GM12878 (cell line): Measurements from ENCODE around the gene TGFB2. TPM values are rescaled to one million over a fixed set of nuclear protein-coding genes. Genes with fewer than 3 reads are reported as not detected.

Experiments
- ATAC-seq: fragments of 200-7000 bp; cut with Tn5 transposase; 3 replicates; pipeline ENCODE4 v1.9.1; 2020; ENCODE audit warnings: mild to moderate bottlenecking, moderate library complexity
- BruUV-seq: library from RNA; stranded (reverse); fragments of 400-500 nt; replicated peaks from 2 replicates; lab custom pipeline; 2021; lab: Mats Ljungman, UMichigan
- CTCF ChIA-PET: fragments of 300-600 bp; sonication (Branson Sonifier 250); formaldehyde crosslinking; extraction: SDS; loops from one replicate; lab custom pipeline; 2021; ENCODE audit warnings: inconsistent platforms; lab: Yijun Ruan, JAX
- POLR2A ChIA-PET: fragments of 350-600 bp; formaldehyde crosslinking; extraction: SDS; loops from one replicate; lab custom pipeline; 2021; ENCODE audit warnings: inconsistent platforms; lab: Charles Lee
- RAD21 ChIA-PET: fragments of 300-600 bp; sonication (Branson Sonifier 250); formaldehyde crosslinking; loops from one replicate; lab custom pipeline; 2023; ENCODE audit warnings: antibody characterized with exemption; ENCODE audit not compliant: unreplicated experiment; lab: Charles Lee
- SMC1A ChIA-PET: fragments of 300-600 bp; sonication (Branson Sonifier 250); formaldehyde crosslinking; loops from one replicate; lab custom pipeline; 2023; ENCODE audit not compliant: unreplicated experiment, uncharacterized antibody; lab: Charles Lee
- DNase-seq: peaks from one replicate; pipeline ENCODE4 v3.0.0-alpha.2; 2011; ENCODE audit warnings: low read depth, low spot score
- FAIRE-seq: peaks from 3 replicates; lab custom pipeline; 2011; peaks lifted over from hg19 to GRCh38; lab: Jason Lieb, UNC
- H2AFZ ChIP-seq: 2 replicates; pipeline ENCODE4 v1.6.0; 2011; ENCODE audit warnings: low read depth, low read length, control low read depth; ENCODE audit not compliant: control insufficient read depth
- H3K27ac ChIP-seq: 2 replicates; pipeline ENCODE4 v1.5.1; 2011; ENCODE audit warnings: control low read depth; ENCODE audit not compliant: control insufficient read depth, insufficient read depth
- H3K27me3 ChIP-seq, 2 experiments: replicated peaks in 1 of 2; 2 replicates each; pipeline versions ENCODE4 v1.6.0 to v1.6.1; 2011; ENCODE audit warnings: low read length in 1 of 2; ENCODE audit not compliant: control insufficient read depth in 2 of 2, insufficient read depth in 2 of 2
- H3K36me3 ChIP-seq, 2 experiments: 2 replicates each; pipeline ENCODE4 v1.5.1; 2011; ENCODE audit warnings: low read length in 1 of 2; ENCODE audit not compliant: control insufficient read depth in 2 of 2, insufficient read depth in 2 of 2
- H3K4me1 ChIP-seq: 2 replicates; pipeline ENCODE4 v1.6.1; 2011; ENCODE audit warnings: mild to moderate bottlenecking, low read length, moderate library complexity, mixed read lengths; ENCODE audit not compliant: control insufficient read depth, insufficient read depth
- H3K4me2 ChIP-seq: 2 replicates; pipeline ENCODE4 v1.6.0; 2011; ENCODE audit warnings: control low read depth; ENCODE audit not compliant: control insufficient read depth, insufficient read depth
- H3K4me3 ChIP-seq: fragments of 200-600 bp; sonication (generic); 2 replicates; pipeline ENCODE4 v1.5.1; 2016
- H3K79me2 ChIP-seq: 2 replicates; pipeline ENCODE4 v1.6.0; 2011; ENCODE audit warnings: low read length; ENCODE audit not compliant: control insufficient read depth, insufficient read depth
- H3K9ac ChIP-seq: 2 replicates; pipeline ENCODE4 v1.8.0; 2011; ENCODE audit warnings: low read length, control low read depth, mixed read lengths; ENCODE audit not compliant: control insufficient read depth, insufficient read depth
- H3K9me3 ChIP-seq: replicated peaks from 3 replicates; pipeline ENCODE4 v1.5.1; 2011; ENCODE audit warnings: mild to moderate bottlenecking, low read length; ENCODE audit not compliant: control insufficient read depth, insufficient read depth
- H4K20me1 ChIP-seq: 2 replicates; pipeline ENCODE4 v1.6.0; 2011; ENCODE audit not compliant: control insufficient read depth, insufficient read depth
- IRF3 ChIP-seq: fragments of 450-650 bp; IDR thresholded peaks from 2 replicates; pipeline ENCODE4 v1.6.1; 2014; ENCODE audit warnings: mild to moderate bottlenecking
- MEF2B ChIP-seq: fragments of 450-650 bp; IDR thresholded peaks from 2 replicates; pipeline ENCODE4 v1.6.1; 2018; ENCODE audit warnings: mild to moderate bottlenecking, moderate library complexity; ENCODE audit not compliant: partially characterized antibody, poor library complexity, severe bottlenecking
- NR2C1 ChIP-seq: fragments of 450-650 bp; IDR thresholded peaks from 2 replicates; pipeline ENCODE4 v1.6.1; 2017; ENCODE audit warnings: antibody characterized with exemption, mild to moderate bottlenecking, moderate library complexity
- RB1 ChIP-seq: fragments of 450-650 bp; formaldehyde crosslinking; IDR thresholded peaks from 2 replicates; pipeline ENCODE4 v1.6.1; 2017; ENCODE audit warnings: mild to moderate bottlenecking, borderline replicate concordance
- REST ChIP-seq: IDR thresholded peaks from 2 replicates; pipeline ENCODE4 v1.6.1; 2012; ENCODE audit warnings: mild to moderate bottlenecking, low read depth, low read length
- SIN3A ChIP-seq: IDR thresholded peaks from 2 replicates; pipeline ENCODE4 v1.6.1; 2012; ENCODE audit warnings: low read depth, low read length, improper control_type of control experiment
- ZNF384 ChIP-seq: IDR thresholded peaks from 2 replicates; pipeline ENCODE4 v1.6.1; 2012; ENCODE audit warnings: low read depth, mild to moderate bottlenecking, low read length, improper control_type of control experiment, borderline replicate concordance
- WGBS: methylation state at CpG from one replicate; pipeline ENCODE4 v1.1.6; 2016; ENCODE audit warnings: low lambda C conversion rate; ENCODE audit not compliant: insufficient replicate concordance, insufficient coverage; ENCODE audit errors: missing lambda C conversion rate; 5-methylcytosine and 5-hydroxymethylcytosine counted together
- in situ Hi-C: fragments of 300-500 bp; cut with MboI; formaldehyde crosslinking; loops from 9 replicates; pipeline ENCODE4 v1.14.3; 2018; ENCODE audit warnings: mixed read lengths
- intact Hi-C: fragments of 100-400 bp; cut with micrococcal nuclease; formaldehyde crosslinking; loops from one replicate; pipeline ENCODE4 v1.14.2; 2022; ENCODE audit not compliant: unreplicated experiment
- polyA plus RNA-seq, 11 experiments: library from polyadenylated mRNA; depleted of rRNA in 4 of 11; unstranded in 6 of 11; stranded (reverse) in 5 of 11; fragments of >200 nt; fragmentation: Nextera tagmentation in 4 of 11; fragmentation: Illumina TruSeq in 1 of 11; extraction: Ambion mirVana in 4 of 11; extraction: Trizol in 1 of 11; gene quantifications; 1 replicate in 1 of 11; 2 replicates in 10 of 11; pipeline versions ENCODE4 v1.2.1 to v1.2.3, GENCODE V29; 2011 to 2016; ENCODE audit warnings: inconsistent platforms in 2 of 11, missing spikeins in 2 of 11, low read depth in 1 of 11
- total RNA-seq, 4 experiments: library from RNA; depleted of rRNA in 3 of 4; stranded (reverse); fragments of >200 nt in 3 of 4; fragmentation: Illumina TruSeq in 1 of 4; extraction: Trizol in 1 of 4; gene quantifications; 2 replicates each; pipeline versions ENCODE4 v1.2.1 to v1.2.3, GENCODE V29; 2013 to 2021

TGFB2 gene
- total and polyA plus RNA-seq, 10 of the 15 experiments (the other 5 are each of a cell fraction or from before 2014, with no cell fraction given) = 0.03 to 0.11 (median 0.04) TPM; not detected in 6

- no peak overlapping the region for H3K4me3 ChIP-seq
- DNase-seq (no peak), FAIRE-seq (no peak), ATAC-seq (no peak)
- H4K20me1 ChIP-seq = no peaks in the 10 kb centered on the region
- no TSS peak for BruUV-seq
- ChIA-PET CTCF (no interaction called here), POLR2A (no interaction called here), SMC1A (no interaction called here), RAD21 (no interaction called here)
- H3K9me3 ChIP-seq = no peaks in the 10 kb centered on the region
- no peak for TF ChIP-seq MEF2B
- no peak overlapping the region for H3K4me2 ChIP-seq
- no peaks in the 10 kb centered on the region for H3K4me1 ChIP-seq
- H3K27me3 ChIP-seq = no peaks in the 10 kb centered on the region
- H3K9ac ChIP-seq = no peak overlapping the region
- in situ Hi-C loops = no loop called here
- intact Hi-C loops = no loop called here
- H3K79me2 ChIP-seq = no peaks in the 10 kb centered on the region
- no peaks in the 10 kb centered on the region for H3K36me3 ChIP-seq
- no peak overlapping the region for H3K27ac ChIP-seq
- H2AFZ ChIP-seq = no peak overlapping the region
- 30% methylated on average over 7 of the region's 7 CpGs for WGBS
These were observed 67.0 kb downstream of the TGFB2 start for GRCh38 chr1:218412171-218412570.

GRCh38 chr1:218413179-218413578 is 68.0 kb downstream of the TGFB2 start:
- DNase-seq (no peak), FAIRE-seq (no peak), ATAC-seq (no peak)
- WGBS = 86% methylated on average over 10 of the region's 10 CpGs
- no peak overlapping the region for H2AFZ ChIP-seq
- no peak overlapping the region for H3K4me3 ChIP-seq
- TF ChIP-seq SIN3A = no peak
- TF ChIP-seq NR2C1 = no peak
- no peak for TF ChIP-seq RB1
- TF ChIP-seq ZNF384 = no peak
- no peak for TF ChIP-seq REST
- no peak for TF ChIP-seq IRF3
- no TSS peak for BruUV-seq
- ChIA-PET SMC1A (no interaction called here), CTCF (interaction anchor here (0.5 to 1.2 kb wide), 2 partner anchors 11 to 14 kb away, joined by 3 read pairs; no protein-coding TSS in a partner anchor), POLR2A (no interaction called here), RAD21 (no interaction called here)
- H3K4me1 ChIP-seq = no peaks in the 10 kb centered on the region
- no peaks in the 10 kb centered on the region for H3K27me3 ChIP-seq
- H4K20me1 ChIP-seq = no peaks in the 10 kb centered on the region
- no peaks in the 10 kb centered on the region for H3K36me3 ChIP-seq
- H3K9me3 ChIP-seq = no peaks in the 10 kb centered on the region
- H3K4me2 ChIP-seq = no peak overlapping the region
- in situ Hi-C loops (no loop called here), intact Hi-C loops (no loop called here)
- H3K27ac ChIP-seq = no peak overlapping the region
- no peak overlapping the region for H3K9ac ChIP-seq
- H3K79me2 ChIP-seq = no peaks in the 10 kb centered on the region
